ENCODE results near the gene RNF187.

GRCh38 chr1:228497817-228498216, 10.6 kb downstream of the RNF187 start:
- no peak for TF ChIP-seq POLR2A (IDR thresholded peaks at IDR 0.05; ENCODE audit: low read length)
- TF ChIP-seq CTCF (IDR thresholded peaks at IDR 0.05) = no peak
- TF ChIP-seq HMGXB4 (CRISPR knock-in tag; IDR thresholded peaks at IDR 0.05; ENCODE audit: borderline replicate concordance) = no peak
- TF ChIP-seq ZFP36 (IDR thresholded peaks at IDR 0.05; ENCODE audit: borderline replicate concordance, partially characterized antibody) = no peak
- TF ChIP-seq JUNB (IDR thresholded peaks at IDR 0.05) = no peak
- no peak for TF ChIP-seq MAX (IDR thresholded peaks at IDR 0.05)
- no peak for TF ChIP-seq PBX3 (IDR thresholded peaks at IDR 0.05)
- no peak for TF ChIP-seq HOXA7 (CRISPR knock-in tag; IDR thresholded peaks at IDR 0.05)
- TF ChIP-seq USF2 (IDR thresholded peaks at IDR 0.05) = no peak
- TF ChIP-seq CEBPB (IDR thresholded peaks at IDR 0.05) = no peak
- TF ChIP-seq EP300 (IDR thresholded peaks at IDR 0.05) = no peak
- no peak for TF ChIP-seq RFX5 (IDR thresholded peaks at IDR 0.05)
- TF ChIP-seq MAZ (IDR thresholded peaks at IDR 0.05; ENCODE audit: borderline replicate concordance, low read depth, low read length) = no peak

Data from A549 (cell line).